ENCODE results near the gene FAM174B.

The FAM174B gene

GRCh38 chr15:92672102-92672501 lies 16.5 kb upstream of the FAM174B start:
- H3K4me1 Mint-ChIP-seq (ENCODE audit: low read depth in 2 of 2), result no peaks in the 10 kb centered on the region

GRCh38 chr15:92671406-92671805 lies 15.8 kb upstream of the FAM174B start:
- peak overlapping the region in 1 of 2 donors; percentile 55 for H3K27ac Mint-ChIP-seq
- H3K36me3 Mint-ChIP-seq (ENCODE audit: insufficient read depth), result no peaks in the 10 kb centered on the region
- no peaks in the 10 kb centered on the region for H3K4me1 Mint-ChIP-seq (ENCODE audit: low read depth in 2 of 2)

More at GRCh38 chr15:92672102-92672501, 16.5 kb upstream of the FAM174B start:
- ATAC-seq (replicated peaks) (no peak), DNase-seq (no peak)
- Mint-ChIP-seq H3K36me3 (ENCODE audit: insufficient read depth) (no peaks in the 10 kb centered on the region), H3K4me3 (no peak overlapping the region), H3K27me3 (peaks cover 24 to 69% of the 10 kb centered on the region in 2 donors), H3K27ac (no peak overlapping the region), H3K9me3 (no peaks in the 10 kb centered on the region)

GRCh38 chr15:92670621-92671020 lies 15.0 kb upstream of the FAM174B start:
- H3K27me3 Mint-ChIP-seq, result peaks cover 21 to 67% of the 10 kb centered on the region in 2 donors
- no peak overlapping the region for H3K4me3 Mint-ChIP-seq
- no peaks in the 10 kb centered on the region for H3K36me3 Mint-ChIP-seq (ENCODE audit: insufficient read depth)
- ATAC-seq (replicated peaks) (no peak), DNase-seq (no peak)
- no peak overlapping the region for H3K27ac Mint-ChIP-seq
- H3K9me3 Mint-ChIP-seq, result no peaks in the 10 kb centered on the region
- no peaks in the 10 kb centered on the region for H3K4me1 Mint-ChIP-seq (ENCODE audit: low read depth in 2 of 2)

More at GRCh38 chr15:92671406-92671805, 15.8 kb upstream of the FAM174B start:
- H3K9me3 Mint-ChIP-seq, result no peaks in the 10 kb centered on the region
- H3K27me3 Mint-ChIP-seq, result peaks cover 24 to 69% of the 10 kb centered on the region in 2 donors
- no peak overlapping the region for H3K4me3 Mint-ChIP-seq
- ATAC-seq (replicated peaks) (no peak), DNase-seq (no peak)

- no peak for DNase-seq
- H3K27me3 Mint-ChIP-seq, result peaks cover 28 to 70% of the 10 kb centered on the region in 2 donors
- no peaks in the 10 kb centered on the region for H3K4me1 Mint-ChIP-seq (ENCODE audit: low read depth in 2 of 2)
- no peak overlapping the region for H3K27ac Mint-ChIP-seq
- H3K4me3 Mint-ChIP-seq, result no peak overlapping the region
- no peaks in the 10 kb centered on the region for H3K9me3 Mint-ChIP-seq
- ATAC-seq (replicated peaks), result no peak
- no peaks in the 10 kb centered on the region for H3K36me3 Mint-ChIP-seq (ENCODE audit: insufficient read depth)
Measured at GRCh38 chr15:92669432-92669831, 13.9 kb upstream of the FAM174B start.

GRCh38 chr15:92668620-92669019 lies 13.0 kb upstream of the FAM174B start:
- no peaks in the 10 kb centered on the region for H3K36me3 Mint-ChIP-seq (ENCODE audit: insufficient read depth)
- DNase-seq (no peak), ATAC-seq (replicated peaks) (no peak)
- H3K27ac Mint-ChIP-seq, result no peak overlapping the region
- H3K9me3 Mint-ChIP-seq, result no peaks in the 10 kb centered on the region
- no peak overlapping the region for H3K4me3 Mint-ChIP-seq
- no peaks in the 10 kb centered on the region for H3K4me1 Mint-ChIP-seq (ENCODE audit: low read depth in 2 of 2)
- peaks cover 36 to 70% of the 10 kb centered on the region in 2 donors for H3K27me3 Mint-ChIP-seq

GRCh38 chr15:92667970-92668485 lies 12.5 kb upstream of the FAM174B start:
- ATAC-seq (replicated peaks) (no peak), DNase-seq (no peak)
- Mint-ChIP-seq H3K4me1 (ENCODE audit: low read depth in 2 of 2) (no peaks in the 10 kb centered on the region), H3K9me3 (no peaks in the 10 kb centered on the region), H3K27me3 (peaks cover 41 to 70% of the 10 kb centered on the region in 2 donors), H3K4me3 (no peak overlapping the region), H3K27ac (no peak overlapping the region), H3K36me3 (ENCODE audit: insufficient read depth) (no peaks in the 10 kb centered on the region)

GRCh38 chr15:92667287-92667904 lies 11.8 kb upstream of the FAM174B start:
- ATAC-seq (replicated peaks), result no peak
- Mint-ChIP-seq H3K9me3 (no peaks in the 10 kb centered on the region), H3K4me1 (ENCODE audit: low read depth in 2 of 2) (no peaks in the 10 kb centered on the region), H3K4me3 (no peak overlapping the region), H3K27me3 (peaks cover 41 to 65% of the 10 kb centered on the region in 2 donors), H3K27ac (no peak overlapping the region), H3K36me3 (ENCODE audit: insufficient read depth) (no peaks in the 10 kb centered on the region)
- DNase-seq, result no peak

- Mint-ChIP-seq H3K36me3 (ENCODE audit: insufficient read depth) (no peaks in the 10 kb centered on the region), H3K4me1 (ENCODE audit: low read depth in 2 of 2) (no peaks in the 10 kb centered on the region)
Measured at GRCh38 chr15:92666780-92667179, 11.2 kb upstream of the FAM174B start.

GRCh38 chr15:92665100-92665555 lies 9.6 kb upstream of the FAM174B start:
- Mint-ChIP-seq H3K4me1 (ENCODE audit: low read depth in 2 of 2) (no peaks in the 10 kb centered on the region), H3K27ac (no peak overlapping the region), H3K4me3 (no peak overlapping the region), H3K36me3 (ENCODE audit: insufficient read depth) (no peaks in the 10 kb centered on the region), H3K9me3 (no peaks in the 10 kb centered on the region), H3K27me3 (peaks cover 51 to 66% of the 10 kb centered on the region in 2 donors)
- DNase-seq (no peak), ATAC-seq (replicated peaks) (no peak)

More at GRCh38 chr15:92666780-92667179, 11.2 kb upstream of the FAM174B start:
- Mint-ChIP-seq H3K27ac (no peak overlapping the region), H3K9me3 (no peaks in the 10 kb centered on the region), H3K4me3 (no peak overlapping the region), H3K27me3 (peaks cover 41 to 68% of the 10 kb centered on the region in 2 donors)
- no peak for DNase-seq
- ATAC-seq (replicated peaks), result no peak

- Mint-ChIP-seq H3K36me3 (ENCODE audit: insufficient read depth) (no peaks in the 10 kb centered on the region), H3K27ac (no peak overlapping the region), H3K4me3 (no peak overlapping the region), H3K27me3 (peaks cover 48 to 62% of the 10 kb centered on the region in 2 donors), H3K9me3 (no peaks in the 10 kb centered on the region), H3K4me1 (ENCODE audit: low read depth in 2 of 2) (no peaks in the 10 kb centered on the region)
- DNase-seq (no peak), ATAC-seq (replicated peaks) (no peak)
Measured at GRCh38 chr15:92664178-92664900, 8.8 kb upstream of the FAM174B start.

GRCh38 chr15:92663250-92663951 lies 7.8 kb upstream of the FAM174B start:
- Mint-ChIP-seq H3K36me3 (ENCODE audit: insufficient read depth) (no peaks in the 10 kb centered on the region), H3K4me3 (no peak overlapping the region), H3K27me3 (peaks cover 41 to 53% of the 10 kb centered on the region in 2 donors), H3K9me3 (no peaks in the 10 kb centered on the region), H3K4me1 (ENCODE audit: low read depth in 2 of 2) (no peaks in the 10 kb centered on the region), H3K27ac (no peak overlapping the region)
- DNase-seq (no peak), ATAC-seq (replicated peaks) (no peak)

GRCh38 chr15:92662762-92663161 lies 7.2 kb upstream of the FAM174B start:
- DNase-seq (no peak), ATAC-seq (replicated peaks) (no peak)
- Mint-ChIP-seq H3K36me3 (ENCODE audit: insufficient read depth) (no peaks in the 10 kb centered on the region), H3K27me3 (peaks cover 40 to 48% of the 10 kb centered on the region in 2 donors), H3K9me3 (no peaks in the 10 kb centered on the region), H3K4me3 (no peak overlapping the region), H3K27ac (no peak overlapping the region), H3K4me1 (ENCODE audit: low read depth in 2 of 2) (no peaks in the 10 kb centered on the region)

GRCh38 chr15:92661956-92662355 lies 6.4 kb upstream of the FAM174B start:
- no peak overlapping the region for H3K4me3 Mint-ChIP-seq
- no peak overlapping the region for H3K27ac Mint-ChIP-seq
- ATAC-seq (replicated peaks) (no peak), DNase-seq (no peak)
- H3K36me3 Mint-ChIP-seq (ENCODE audit: insufficient read depth), result no peaks in the 10 kb centered on the region
- H3K4me1 Mint-ChIP-seq (ENCODE audit: low read depth in 2 of 2), result no peaks in the 10 kb centered on the region
- peaks cover 41 to 46% of the 10 kb centered on the region in 2 donors for H3K27me3 Mint-ChIP-seq
- no peaks in the 10 kb centered on the region for H3K9me3 Mint-ChIP-seq
